ENCODE data around the gene HPGDS. TPM values are rescaled to one million over a fixed set of nuclear protein-coding genes. Genes with fewer than 3 reads are reported as not detected.

Gene HPGDS
- total and polyA plus RNA-seq, 11 donors, result 0.26 to 6.2 (median 0.96) TPM

GRCh38 chr4:94363136-94363655, 20.6 kb upstream of the HPGDS start:
- H3K27ac ChIP-seq, result no peak overlapping the region
- DNase-seq (no peak), ATAC-seq (no peak)
- no peaks in the 10 kb centered on the region for H3K4me1 ChIP-seq
- H3K4me3 ChIP-seq, result no peak overlapping the region
- TF ChIP-seq POLR2A (IDR thresholded peaks at IDR 0.05) (no peak), CTCF (IDR thresholded peaks at IDR 0.05) (no peak)
- H3K9me3 ChIP-seq, result peaks cover 0 to 10% (median 0%) of the 10 kb centered on the region in 12 donors
- H3K36me3 ChIP-seq, result no peaks in the 10 kb centered on the region
- H3K27me3 ChIP-seq, result no peaks in the 10 kb centered on the region
- intact Hi-C loops (cut with DNase I), result no loop called here
- WGBS, 4 donors, result 68 to 85% (median 80%) methylated on average over 4 of the region's 4 CpGs

- no peak for DNase-seq
- H3K9me3 ChIP-seq, result no peaks in the 10 kb centered on the region
- H3K4me3 ChIP-seq, result no peak overlapping the region
- no peak for TF ChIP-seq POLR2A (IDR thresholded peaks at IDR 0.05)
- no peak for TF ChIP-seq CTCF (IDR thresholded peaks at IDR 0.05)
- intact Hi-C loops (cut with DNase I), result no loop called here
- WGBS, 4 donors, result 64 to 76% (median 70%) methylated on average over 4 of the region's 4 CpGs
- ATAC-seq, result no peak
- H3K27ac ChIP-seq, result no peak overlapping the region
- H3K4me1 ChIP-seq, result no peaks in the 10 kb centered on the region
- H3K36me3 ChIP-seq, result no peaks in the 10 kb centered on the region
- H3K27me3 ChIP-seq, result no peaks in the 10 kb centered on the region
Measured at GRCh38 chr4:94359838-94360237, 17.2 kb upstream of the HPGDS start.

GRCh38 chr4:94359221-94359620, 16.6 kb upstream of the HPGDS start:
- H3K27ac ChIP-seq, result no peak overlapping the region
- DNase-seq (no peak), ATAC-seq (no peak)
- no peaks in the 10 kb centered on the region for H3K4me1 ChIP-seq
- no peak for TF ChIP-seq POLR2A (IDR thresholded peaks at IDR 0.05)
- TF ChIP-seq CTCF (IDR thresholded peaks at IDR 0.05), result no peak
- no peaks in the 10 kb centered on the region for H3K9me3 ChIP-seq
- H3K27me3 ChIP-seq, result no peaks in the 10 kb centered on the region
- intact Hi-C loops (cut with DNase I), result no loop called here
- 88 to 91% (median 90%) methylated on average over 2 of the region's 2 CpGs for WGBS, 4 donors
- H3K36me3 ChIP-seq, result no peaks in the 10 kb centered on the region
- no peak overlapping the region for H3K4me3 ChIP-seq

- no peak overlapping the region for H3K4me3 ChIP-seq
- H3K9me3 ChIP-seq, result no peaks in the 10 kb centered on the region
- no peaks in the 10 kb centered on the region for H3K27me3 ChIP-seq
- no peaks in the 10 kb centered on the region for H3K4me1 ChIP-seq
- no peaks in the 10 kb centered on the region for H3K36me3 ChIP-seq
- no peak for DNase-seq
- intact Hi-C loops (cut with DNase I), result no loop called here
- ATAC-seq, result no peak
- no peak for TF ChIP-seq CTCF (IDR thresholded peaks at IDR 0.05)
- TF ChIP-seq POLR2A (IDR thresholded peaks at IDR 0.05), result no peak
- H3K27ac ChIP-seq, result no peak overlapping the region
Measured at GRCh38 chr4:94358101-94358500, 15.5 kb upstream of the HPGDS start.

Measured in heart left ventricle (tissue), 16 donors.